Mesendoderm (in vitro differentiated cells): ENCODE results near the gene SHD.

ENCODE experiments used
- DNase-seq: peaks from one replicate; pipeline ENCODE4 v3.0.0; 2013
- H2AK5ac ChIP-seq: 2 replicates; pipeline ENCODE4 v1.6.1; 2013; ENCODE audit warnings: low read length, inconsistent platforms
- H2BK120ac ChIP-seq: 2 replicates; pipeline ENCODE4 v1.6.1; 2013; ENCODE audit warnings: low read depth, mild to moderate bottlenecking, low read length, moderate library complexity, mixed read lengths
- H2BK15ac ChIP-seq: replicated peaks from 2 replicates; pipeline ENCODE4 v1.6.1; 2013; ENCODE audit warnings: low read depth, mild to moderate bottlenecking, moderate library complexity
- H2BK5ac ChIP-seq: 2 replicates; pipeline ENCODE4 v1.6.1; 2013; ENCODE audit warnings: low read length, inconsistent platforms
- H3K18ac ChIP-seq: 2 replicates; pipeline ENCODE4 v1.6.1; 2013; ENCODE audit warnings: mild to moderate bottlenecking, low read length, mixed read lengths
- H3K23ac ChIP-seq: one replicate; pipeline ENCODE4 v1.6.1; 2013; ENCODE audit warnings: low read length
- H3K27ac ChIP-seq: 2 replicates; pipeline ENCODE4 v1.5.1; 2013; ENCODE audit warnings: low read depth, mild to moderate bottlenecking, inconsistent platforms, low read length, moderate library complexity
- H3K27me3 ChIP-seq: 2 replicates; pipeline ENCODE4 v1.6.1; 2013; ENCODE audit warnings: low read length, control low read depth, mild to moderate bottlenecking, inconsistent platforms; ENCODE audit not compliant: insufficient read depth, poor library complexity
- H3K36me3 ChIP-seq: 2 replicates; pipeline ENCODE4 v1.6.1; 2013; ENCODE audit warnings: low read length, inconsistent platforms; ENCODE audit not compliant: control insufficient read depth, insufficient read depth
- H3K4ac ChIP-seq: one replicate; pipeline ENCODE4 v1.6.1; 2013; ENCODE audit warnings: low read depth, mild to moderate bottlenecking, low read length, moderate library complexity
- H3K4me1 ChIP-seq: 2 replicates; pipeline ENCODE4 v1.6.1; 2013; ENCODE audit warnings: low read depth, low read length, inconsistent platforms; ENCODE audit not compliant: control insufficient read depth
- H3K4me2 ChIP-seq: 2 replicates; pipeline ENCODE4 v1.6.1; 2013; ENCODE audit warnings: low read length
- H3K4me3 ChIP-seq: 2 replicates; pipeline ENCODE4 v1.5.1; 2013; ENCODE audit warnings: mild to moderate bottlenecking, low read length
- H3K56ac ChIP-seq: one replicate; pipeline ENCODE4 v1.6.1; 2013; ENCODE audit warnings: low read length
- H3K79me1 ChIP-seq: 2 replicates; pipeline ENCODE4 v1.6.1; 2013; ENCODE audit warnings: low read length, inconsistent platforms
- H3K79me2 ChIP-seq: 2 replicates; pipeline ENCODE4 v1.6.1; 2013; ENCODE audit warnings: mild to moderate bottlenecking, low read length; ENCODE audit not compliant: control insufficient read depth, insufficient read depth
- H3K9ac ChIP-seq: 2 replicates; pipeline ENCODE4 v1.6.1; 2013; ENCODE audit warnings: low read length, inconsistent platforms
- H4K5ac ChIP-seq: one replicate; pipeline ENCODE4 v1.6.1; 2013; ENCODE audit warnings: low read length
- H4K8ac ChIP-seq: one replicate; pipeline ENCODE4 v1.6.1; 2013; ENCODE audit warnings: low read depth, mild to moderate bottlenecking, control low read depth, low read length, moderate library complexity
- WGBS: extraction: QIAGEN DNeasy Blood & Tissue Kit; methylation state at CpG from one replicate; pipeline ENCODE4 v1.1.7; 2013; ENCODE audit warnings: low lambda C conversion rate, missing lambda C conversion rate; ENCODE audit not compliant: insufficient coverage; ENCODE audit errors: extremely low coverage; 5-methylcytosine and 5-hydroxymethylcytosine counted together

Gene SHD

DNA sequence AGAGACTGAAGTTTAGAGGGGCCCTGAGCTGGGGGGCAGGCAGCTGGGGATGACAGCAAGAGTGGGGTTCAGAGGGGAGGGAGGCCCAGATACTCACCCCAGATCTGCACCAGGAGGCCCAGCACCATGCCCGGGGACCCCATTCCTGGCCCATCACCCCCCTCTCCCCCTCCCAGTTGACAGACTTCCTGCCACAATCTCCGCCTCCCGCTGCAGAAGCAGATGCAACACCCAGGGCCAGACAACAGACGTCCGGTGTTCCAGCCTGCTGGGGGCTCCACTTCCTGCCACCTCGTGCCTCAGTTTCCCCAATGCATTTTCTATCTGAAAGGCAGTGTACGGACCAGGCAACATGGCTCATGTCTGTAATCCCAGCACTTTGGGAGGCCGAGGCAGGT is 23.2 kb downstream of the SHD start, which contains the start of gene TMIGD2:
TSS of gene TMIGD2 (minus strand) at position 147 of the 398 bp plus-strand sequence. CDS start at position 143, 4 bp downstream.
- Histone ChIP-seq H2AK5ac (no peak within 1 kb of the TSS), H3K4me2 (no peak within 1 kb of the TSS), H3K27ac (no peak within 1 kb of the TSS), H3K36me3 (no peaks in the 10 kb centered on the region), H3K23ac (no peak within 1 kb of the TSS), H3K56ac (no peak within 1 kb of the TSS), H4K5ac (no peak within 1 kb of the TSS), H3K4me3 (no peak within 1 kb of the TSS), H3K9ac (no peak within 1 kb of the TSS), H3K4ac (no peak within 1 kb of the TSS), H3K27me3 (no peaks in the 10 kb centered on the region), H2BK120ac (no peak within 1 kb of the TSS), H3K18ac (no peak within 1 kb of the TSS), H2BK15ac (no peak within 1 kb of the TSS), H3K4me1 (no peaks in the 10 kb centered on the region), H3K79me1 (no peaks in the 10 kb centered on the region), H4K8ac (no peak within 1 kb of the TSS), H3K79me2 (no peaks in the 10 kb centered on the region), H2BK5ac (no peak within 1 kb of the TSS)
- no CpG with 5 or more reads among the region's 8 CpGs for WGBS
- no peak for DNase-seq

DNA sequence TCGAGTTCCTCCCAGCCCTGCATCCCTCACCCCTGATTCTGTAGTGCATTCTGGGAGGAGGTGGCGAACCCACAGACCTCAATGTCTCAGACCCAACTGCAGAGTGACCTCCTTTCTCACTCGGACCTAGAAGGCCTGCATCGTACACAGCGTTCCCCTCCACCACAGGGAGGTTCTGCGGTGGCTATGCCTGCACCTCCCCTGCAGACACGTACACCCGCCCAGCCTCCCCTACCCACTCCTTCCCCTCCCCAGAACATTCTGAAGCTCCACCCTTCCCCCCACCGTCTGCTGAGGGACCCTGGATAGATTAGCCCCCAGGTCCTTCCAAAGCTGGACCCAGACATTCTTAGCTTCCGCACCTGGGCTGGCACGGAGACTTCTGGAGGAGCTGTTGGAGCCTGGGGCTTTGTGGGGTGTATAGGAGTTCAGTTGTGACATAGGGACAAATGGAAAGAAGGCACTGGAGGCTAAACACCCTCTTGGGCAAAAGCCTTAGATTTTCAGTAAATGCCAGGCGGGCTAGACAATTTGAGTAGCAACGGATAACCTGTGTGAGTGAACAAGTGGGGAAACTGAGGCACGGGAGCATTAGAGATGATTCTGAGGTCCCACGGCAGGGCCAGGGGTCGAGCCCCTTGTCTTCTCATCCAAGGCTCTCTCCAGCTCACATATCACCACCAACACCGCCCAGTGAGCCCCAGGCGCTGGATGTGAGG is 24.9 kb downstream of the SHD start:
- Histone ChIP-seq H4K5ac (no peak overlapping the region), H3K79me1 (no peaks in the 10 kb centered on the region), H3K4me2 (no peak overlapping the region), H3K9ac (no peak overlapping the region), H3K18ac (no peak overlapping the region), H3K27ac (no peak overlapping the region), H2BK15ac (no peak overlapping the region), H3K27me3 (no peaks in the 10 kb centered on the region), H3K4ac (no peak overlapping the region), H3K4me3 (no peak overlapping the region), H2AK5ac (no peak overlapping the region), H3K36me3 (no peaks in the 10 kb centered on the region), H2BK120ac (no peak overlapping the region), H3K79me2 (no peaks in the 10 kb centered on the region), H4K8ac (no peak overlapping the region), H3K4me1 (no peaks in the 10 kb centered on the region), H2BK5ac (no peak overlapping the region), H3K56ac (no peak overlapping the region), H3K23ac (no peak overlapping the region)
- no CpG with 5 or more reads among the region's 18 CpGs for WGBS
- DNase-seq: no peak

- H4K5ac ChIP-seq: no peak within 1 kb of the TSS
- WGBS: no CpG with 5 or more reads among the region's 63 CpGs
- H3K18ac ChIP-seq: peak within 1 kb of the TSS; percentile 33
- peak within 1 kb of the TSS; percentile 78 for H3K56ac ChIP-seq
- H3K4ac ChIP-seq: no peak within 1 kb of the TSS
- no peaks in the 10 kb centered on the region for H3K4me1 ChIP-seq
- H2BK120ac ChIP-seq: no peak within 1 kb of the TSS
- H3K4me2 ChIP-seq: no peak within 1 kb of the TSS
- no peak within 1 kb of the TSS for H3K9ac ChIP-seq
- no peaks in the 10 kb centered on the region for H3K79me2 ChIP-seq
- no peaks in the 10 kb centered on the region for H3K79me1 ChIP-seq
- H3K23ac ChIP-seq: no peak within 1 kb of the TSS
- H3K36me3 ChIP-seq: no peaks in the 10 kb centered on the region
- H2BK15ac ChIP-seq: no peak within 1 kb of the TSS
- peak; percentile 81 for DNase-seq
- no peak within 1 kb of the TSS for H3K27ac ChIP-seq
- no peaks in the 10 kb centered on the region for H3K27me3 ChIP-seq
- no peak within 1 kb of the TSS for H2BK5ac ChIP-seq
- H3K4me3 ChIP-seq: no peak within 1 kb of the TSS
- no peak within 1 kb of the TSS for H4K8ac ChIP-seq
- H2AK5ac ChIP-seq: no peak within 1 kb of the TSS
Observed at GRCh38 chr19:4304538-4305256, 25.6 kb downstream of the SHD start, which contains the start of gene FSD1. TSS of gene FSD1 (plus strand) at chr19:4304598. CDS start at chr19:4304747, 149 bp downstream.

DNA sequence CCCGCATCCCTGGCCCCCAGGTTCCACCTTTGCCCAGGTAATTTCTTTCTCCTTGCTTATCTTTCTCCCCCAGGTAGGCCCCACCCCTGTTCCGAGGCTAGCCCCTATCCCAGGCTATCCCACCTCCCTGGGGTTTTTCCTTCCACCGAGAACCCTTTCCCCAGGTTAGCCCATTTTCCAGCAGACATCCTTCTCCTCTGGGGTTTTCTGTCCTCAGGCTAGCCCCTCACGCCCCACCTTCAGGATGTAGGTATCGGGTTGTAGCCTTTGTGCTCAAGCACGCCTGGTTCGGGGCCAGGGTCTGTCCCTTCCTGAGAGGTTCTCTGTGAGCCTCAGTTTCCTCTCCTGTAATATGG is 26.2 kb downstream of the SHD start:
- Histone ChIP-seq H3K18ac (peak overlapping the region; percentile 33), H3K4ac (no peak overlapping the region), H3K9ac (no peak overlapping the region), H3K4me1 (no peaks in the 10 kb centered on the region), H2BK5ac (no peak overlapping the region), H2BK120ac (no peak overlapping the region), H3K79me2 (no peaks in the 10 kb centered on the region), H3K56ac (no peak overlapping the region), H3K4me2 (no peak overlapping the region), H3K27ac (no peak overlapping the region), H3K79me1 (no peaks in the 10 kb centered on the region), H2BK15ac (no peak overlapping the region), H3K4me3 (no peak overlapping the region), H4K5ac (no peak overlapping the region), H2AK5ac (no peak overlapping the region), H3K27me3 (no peaks in the 10 kb centered on the region), H4K8ac (no peak overlapping the region), H3K36me3 (no peaks in the 10 kb centered on the region), H3K23ac (no peak overlapping the region)
- no CpG with 5 or more reads among the region's 7 CpGs for WGBS
- DNase-seq: no peak

- Histone ChIP-seq H2BK5ac (no peak overlapping the region), H3K79me1 (no peaks in the 10 kb centered on the region)
- no CpG with 5 or more reads among the region's 16 CpGs for WGBS
Observed at GRCh38 chr19:4305659-4306058, 26.6 kb downstream of the SHD start.

More at GRCh38 chr19:4305659-4306058, 26.6 kb downstream of the SHD start:
- Histone ChIP-seq H3K27ac (no peak overlapping the region), H3K4ac (no peak overlapping the region), H3K79me2 (no peaks in the 10 kb centered on the region), H3K4me2 (no peak overlapping the region), H2AK5ac (no peak overlapping the region), H2BK15ac (no peak overlapping the region), H3K56ac (no peak overlapping the region), H3K36me3 (peaks cover 2% of the 10 kb centered on the region), H3K9ac (no peak overlapping the region), H3K23ac (no peak overlapping the region), H3K18ac (no peak overlapping the region), H2BK120ac (no peak overlapping the region), H3K27me3 (no peaks in the 10 kb centered on the region), H4K8ac (no peak overlapping the region), H3K4me1 (no peaks in the 10 kb centered on the region), H4K5ac (no peak overlapping the region), H3K4me3 (no peak overlapping the region)
- DNase-seq: no peak
